Activated CD8-positive, alpha-beta memory T cell treated with anti-CD3 and anti-CD28 coated beads, Interleukin-2, amount 50 U/mL, for 4 hours (primary cell): Measurements from ENCODE around the gene POMGNT1.
A peak's percentile ranks its signal among the peaks of the same experiment; 100 is the strongest.

Source experiments
- DNase-seq: peaks from one replicate; pipeline ENCODE4 v3.0.0-alpha.2; 2020

The POMGNT1 gene

GRCh38 chr1:46181343-46182260, 16.6 kb downstream of the POMGNT1 start:
- no peak for DNase-seq

DNA sequence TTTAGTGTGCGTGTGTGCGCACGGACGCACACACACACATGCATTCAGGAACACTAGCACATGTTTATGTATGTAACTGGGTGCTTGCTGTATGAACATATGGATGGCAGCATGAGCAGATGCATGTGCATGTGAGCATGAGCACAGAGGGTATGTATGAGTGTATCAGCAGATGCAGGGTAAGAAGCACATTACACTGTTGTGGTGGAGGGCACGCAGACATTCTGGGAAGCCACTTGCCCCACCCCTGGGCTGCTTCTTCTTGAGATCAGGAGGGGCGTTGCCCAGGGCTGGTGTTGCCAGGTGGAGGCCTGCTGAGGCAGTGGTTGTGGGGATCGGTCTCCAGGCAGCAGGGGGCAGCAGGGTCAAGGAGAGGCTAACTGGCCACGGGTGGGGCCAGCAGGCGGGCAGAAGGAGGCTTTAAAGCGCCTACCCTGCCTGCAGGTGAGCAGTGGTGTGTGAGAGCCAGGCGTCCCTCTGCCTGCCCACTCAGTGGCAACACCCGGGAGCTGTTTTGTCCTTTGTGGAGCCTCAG, 18.1 kb downstream of the POMGNT1 start:
- DNase-seq, result no peak

GRCh38 chr1:46179138-46180081, 18.8 kb downstream of the POMGNT1 start:
- DNase-seq, result peak; percentile 67

- DNase-seq, result no peak
Observed at GRCh38 chr1:46176211-46176865, 21.9 kb downstream of the POMGNT1 start, which contains the start of gene P3R3URF. P3R3URF (minus strand) TSS chr1:46176488; CDS start chr1:46176471, 17 bp downstream.

DNA sequence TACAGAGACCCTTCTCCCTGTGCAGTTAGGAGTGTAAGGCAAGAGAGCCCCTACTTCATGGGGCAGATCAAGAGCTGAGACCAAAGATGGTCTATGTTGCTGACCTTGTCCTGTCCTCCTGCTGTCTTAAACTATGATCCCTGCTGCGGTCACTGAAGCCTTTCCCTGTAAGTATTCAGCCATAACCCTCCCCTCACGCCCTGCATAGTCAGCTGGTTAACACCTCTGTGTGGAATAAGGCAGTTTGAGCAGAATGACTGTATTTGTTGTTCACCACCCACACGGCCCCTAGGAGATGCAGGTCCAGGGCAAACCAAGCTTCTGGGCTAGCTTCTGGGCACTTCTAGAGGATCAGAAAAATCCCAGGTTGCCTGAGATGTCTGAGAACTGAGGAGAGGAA, 23.0 kb downstream of the POMGNT1 start:
- no peak for DNase-seq

GRCh38 chr1:46174448-46175231, 23.6 kb downstream of the POMGNT1 start, which contains the start of gene TSPAN1:
TSPAN1 (plus strand) TSS chr1:46175087; CDS start chr1:46181108, 6,021 bp downstream.
- DNase-seq, result no peak

- no peak for DNase-seq
Observed at GRCh38 chr1:46173361-46173856, 24.8 kb downstream of the POMGNT1 start.

GRCh38 chr1:46172321-46172720, 25.9 kb downstream of the POMGNT1 start:
- no peak for DNase-seq

DNA sequence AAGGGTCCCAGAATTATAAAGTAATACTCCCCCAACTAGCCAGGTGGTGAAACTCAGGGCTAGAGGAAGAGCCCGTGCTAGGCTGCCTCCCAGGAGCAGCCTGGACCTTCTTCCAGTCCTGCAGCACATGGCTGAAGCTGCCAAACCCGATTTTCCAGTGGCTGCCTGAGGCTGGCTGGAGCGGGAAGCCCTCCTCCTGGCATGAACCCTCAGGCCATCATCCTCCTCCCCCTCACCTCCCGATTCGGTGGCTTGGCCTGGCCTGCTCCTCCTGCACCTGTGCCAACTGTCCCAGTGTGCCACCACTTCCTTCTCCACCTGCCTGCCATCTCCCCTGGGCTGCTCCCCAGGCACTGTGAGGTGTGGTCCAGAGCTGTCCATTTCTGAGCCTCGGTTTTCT, 26.4 kb downstream of the POMGNT1 start:
- DNase-seq, result no peak

DNA sequence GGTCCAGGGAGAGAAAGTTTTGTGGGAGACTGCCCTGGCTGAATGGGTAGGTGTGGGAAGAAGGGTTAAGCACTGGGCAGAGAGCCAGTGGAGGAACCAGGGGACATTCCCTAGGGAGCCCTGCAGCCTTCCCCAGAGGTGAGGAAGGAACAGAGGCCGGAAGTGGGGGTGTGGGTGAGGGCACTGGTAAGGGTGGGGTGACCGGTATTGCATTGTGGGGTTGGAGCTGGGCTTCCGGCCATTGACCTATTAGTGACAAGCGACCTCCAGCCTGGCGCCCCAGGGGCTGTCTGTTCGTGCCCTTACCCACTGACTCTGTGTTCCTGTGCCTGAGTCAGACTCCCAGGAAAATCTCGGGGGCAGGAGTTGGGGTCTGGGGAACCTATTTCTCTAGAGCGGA, 26.9 kb downstream of the POMGNT1 start:
- no peak for DNase-seq

- DNase-seq, result no peak
Observed at GRCh38 chr1:46169811-46170454, 28.3 kb downstream of the POMGNT1 start.

- no peak for DNase-seq
Observed at GRCh38 chr1:46168477-46168876, 29.8 kb downstream of the POMGNT1 start.

DNA sequence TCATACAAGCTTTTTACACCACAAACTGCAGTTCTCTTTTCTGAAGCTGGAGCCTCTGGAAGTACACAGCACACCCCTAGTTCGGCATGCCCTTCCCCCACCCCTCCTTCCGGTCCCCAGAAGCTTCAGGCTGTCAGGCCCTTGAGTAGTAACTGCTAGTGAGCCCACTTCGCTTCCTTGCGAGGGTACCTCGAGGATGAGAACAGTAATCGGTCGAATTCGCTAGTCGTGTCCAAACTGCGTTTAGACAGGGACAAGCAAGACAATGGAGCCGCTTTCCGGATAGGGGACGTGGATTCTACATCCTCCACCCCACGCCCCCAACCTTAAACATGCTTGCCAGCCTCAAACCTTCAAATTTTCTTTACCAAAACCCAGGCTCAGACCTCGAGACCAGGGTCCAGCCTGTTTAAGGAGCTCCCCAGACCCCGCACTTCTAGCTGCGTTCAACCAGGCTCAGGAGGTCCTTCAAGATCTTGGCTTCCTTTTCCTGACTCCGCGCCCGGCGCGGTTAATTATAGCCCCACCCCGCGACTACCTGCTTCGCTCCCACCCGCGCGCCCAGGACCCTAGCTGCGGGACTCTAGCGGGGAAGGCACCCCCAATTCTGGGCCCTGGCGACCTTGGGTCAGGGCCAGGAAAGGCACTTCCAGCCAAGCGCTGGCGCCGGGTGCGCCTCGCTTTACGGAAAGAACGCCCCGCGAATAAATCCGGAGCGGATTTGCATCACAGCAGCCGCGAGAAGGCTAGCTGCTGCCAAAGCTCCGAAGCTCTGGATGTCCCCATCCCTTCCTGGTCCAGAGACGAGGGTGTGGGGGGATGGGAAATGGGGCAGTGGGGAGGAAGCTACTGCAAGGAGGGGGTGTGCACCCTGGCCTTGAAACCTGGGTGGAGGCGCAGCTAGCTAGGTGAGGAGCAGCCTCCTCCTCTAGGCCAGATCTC, 31.4 kb downstream of the POMGNT1 start:
- peak; percentile 37 for DNase-seq

DNA sequence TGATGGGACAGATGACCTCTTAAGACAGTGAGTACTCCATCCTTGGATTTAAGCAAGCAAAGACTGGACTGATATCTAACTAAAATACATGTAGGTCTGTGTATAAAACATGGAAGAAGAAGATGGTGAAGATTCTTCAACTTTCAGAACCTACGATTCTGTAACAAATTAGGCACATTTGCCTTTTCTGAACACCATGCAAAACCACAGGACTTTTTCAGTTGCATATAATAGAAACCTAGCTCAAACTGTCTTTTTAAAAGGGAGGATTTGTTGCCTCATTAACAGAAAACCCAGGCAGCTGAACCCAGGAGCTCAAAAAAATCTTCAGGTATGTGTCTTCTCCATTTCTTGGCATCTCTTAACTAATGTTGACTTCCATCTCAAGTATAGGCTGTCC, 38.0 kb downstream of the POMGNT1 start:
- DNase-seq, result no peak

DNA sequence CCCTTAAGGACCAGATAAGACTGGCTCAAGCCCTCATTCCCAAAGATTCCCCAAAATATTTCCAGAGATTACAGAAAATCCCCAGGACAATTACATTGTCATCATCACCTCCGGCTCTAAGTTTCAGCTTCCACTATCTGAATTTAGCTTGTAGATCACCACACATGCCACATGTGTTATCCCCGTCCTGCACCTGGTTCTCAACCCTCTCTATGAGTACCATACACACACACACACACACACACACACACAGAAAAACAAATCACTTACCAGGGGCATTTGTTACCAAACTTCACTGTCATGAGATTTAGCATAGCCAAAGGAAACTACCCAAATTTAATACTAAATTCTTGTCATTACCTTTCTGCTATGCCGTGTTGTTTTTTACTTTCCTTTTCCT, 38.7 kb downstream of the POMGNT1 start:
- no peak for DNase-seq

DNA sequence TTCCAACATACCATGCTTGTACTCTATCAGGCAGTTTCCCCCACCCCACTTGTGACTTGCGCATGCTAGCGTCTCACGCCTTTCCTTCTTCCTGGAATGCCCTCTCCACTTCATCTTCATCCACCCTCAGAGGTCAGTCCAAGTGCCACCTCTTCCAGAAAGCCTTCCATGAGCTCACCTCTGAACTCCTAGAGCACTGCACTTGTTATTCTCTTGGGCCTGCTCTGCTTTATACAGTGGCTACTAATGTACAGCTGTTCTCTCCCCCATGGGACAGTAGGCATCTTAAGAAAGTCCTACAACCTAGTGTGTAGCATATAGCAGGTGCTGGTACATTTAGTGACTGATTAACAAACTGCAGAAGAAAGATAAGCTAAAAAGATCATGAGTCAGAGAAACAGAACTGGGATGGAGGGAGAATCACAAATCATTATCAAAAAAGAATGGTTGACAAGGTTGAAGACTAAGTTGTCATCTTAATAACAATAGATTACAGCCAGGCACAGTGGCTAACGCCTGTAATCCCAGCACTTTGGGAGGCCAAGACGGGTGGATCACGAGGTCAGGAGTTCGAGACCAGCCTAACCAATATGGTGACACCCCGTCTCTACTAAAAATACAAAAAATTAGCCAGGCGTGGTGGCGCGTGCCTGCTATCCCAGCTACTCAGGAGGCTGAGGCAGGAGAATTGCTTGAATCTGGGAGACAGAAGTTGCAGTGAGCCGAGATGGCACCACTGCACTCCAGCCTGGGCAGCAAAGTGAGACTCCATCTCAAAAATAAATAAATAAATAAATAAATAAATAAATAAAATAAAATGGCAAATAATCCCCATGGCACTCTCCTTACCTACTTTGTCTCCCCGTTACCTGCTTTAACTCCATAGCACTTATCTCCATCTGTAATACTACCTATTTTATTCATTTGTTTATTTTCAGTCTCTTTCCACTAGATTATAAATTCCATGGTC, 39.6 kb downstream of the POMGNT1 start:
- DNase-seq, result no peak

DNA sequence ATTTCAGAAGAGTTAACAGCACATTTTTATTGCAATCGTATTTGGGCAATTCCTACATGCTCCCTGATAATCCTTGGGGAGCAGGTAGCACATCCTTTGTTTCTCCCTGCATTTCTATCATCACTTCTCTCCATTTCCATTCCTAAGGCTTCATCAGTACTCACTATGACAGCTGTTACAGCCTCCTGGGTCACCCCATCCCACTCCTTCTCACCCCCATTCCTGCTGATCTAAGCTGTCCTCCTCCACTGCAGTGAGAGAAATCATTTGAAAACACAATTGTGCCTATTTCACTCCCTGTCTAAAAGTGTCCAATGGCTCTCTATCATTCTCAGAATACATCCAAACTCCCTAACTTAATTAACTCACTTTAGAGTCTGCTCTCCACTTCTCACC, 40.3 kb downstream of the POMGNT1 start:
- no peak for DNase-seq

DNA sequence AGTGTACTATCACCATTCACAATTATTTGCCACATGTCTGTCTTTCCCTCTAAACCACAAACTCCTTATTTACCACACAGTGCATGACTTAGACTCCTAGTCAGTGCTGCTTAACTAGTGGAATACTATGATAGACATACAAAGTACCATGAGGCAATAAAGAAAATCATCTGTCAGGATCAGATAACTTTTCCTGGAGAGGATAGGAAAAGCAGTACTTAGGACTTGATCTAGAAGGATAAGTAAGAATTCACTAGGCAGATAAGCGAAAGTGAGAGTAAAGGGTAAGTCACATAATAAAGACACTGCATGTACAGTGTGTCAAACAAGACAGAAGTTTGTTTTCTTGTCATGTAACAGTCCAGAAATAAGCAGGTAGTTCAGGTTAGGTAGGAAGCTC, 44.5 kb downstream of the POMGNT1 start:
- DNase-seq, result no peak

- no peak for DNase-seq
Observed at GRCh38 chr1:46153228-46153627, 45.0 kb downstream of the POMGNT1 start.
